Activated CD8-positive, alpha-beta memory T cell treated with anti-CD3 and anti-CD28 coated beads for 24 hours (primary cell): Measurements from ENCODE around the gene SLC9A3.

ENCODE experiments used
- DNase-seq: peaks from one replicate; pipeline ENCODE4 v3.0.0-alpha.2; 2020

Gene SLC9A3

DNA sequence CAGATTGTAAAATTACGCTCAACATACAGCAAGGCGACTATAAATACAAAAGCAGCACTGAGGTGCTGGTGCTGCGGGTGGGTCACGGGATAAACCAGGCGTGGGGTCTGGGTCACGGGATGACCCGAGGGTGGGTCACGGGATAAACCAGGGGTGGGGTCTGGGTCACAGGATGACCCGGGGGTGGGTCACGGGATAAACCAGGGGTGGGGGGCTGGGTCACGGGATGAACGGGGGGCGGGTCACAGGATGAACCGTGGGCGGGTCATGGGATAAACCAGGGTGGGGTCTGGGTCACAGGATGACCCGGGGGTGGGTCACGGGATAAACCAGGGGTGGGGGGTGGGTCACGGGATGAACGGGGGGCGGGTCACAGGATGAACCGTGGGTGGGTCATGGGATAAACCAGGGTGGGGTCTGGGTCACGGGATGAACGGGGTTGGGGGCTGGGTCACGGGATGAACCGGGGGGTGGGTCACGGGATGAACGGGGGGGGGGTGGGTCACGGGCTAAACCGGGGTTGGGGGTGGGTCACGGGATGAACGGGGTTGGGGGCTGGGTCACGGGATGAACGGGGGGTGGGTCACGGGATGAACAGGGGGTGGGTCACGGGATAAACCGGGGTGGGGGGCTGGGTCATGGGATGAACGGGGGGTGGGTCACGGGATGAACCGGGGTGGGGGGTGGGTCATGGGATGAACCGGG, 30.2 kb upstream of the SLC9A3 start:
- DNase-seq = peak; percentile 30

GRCh38 chr5:553874-554273, 29.6 kb upstream of the SLC9A3 start:
- peak; percentile 42 for DNase-seq

- DNase-seq = no peak
Observed at GRCh38 chr5:551406-551805, 27.2 kb upstream of the SLC9A3 start.

DNA sequence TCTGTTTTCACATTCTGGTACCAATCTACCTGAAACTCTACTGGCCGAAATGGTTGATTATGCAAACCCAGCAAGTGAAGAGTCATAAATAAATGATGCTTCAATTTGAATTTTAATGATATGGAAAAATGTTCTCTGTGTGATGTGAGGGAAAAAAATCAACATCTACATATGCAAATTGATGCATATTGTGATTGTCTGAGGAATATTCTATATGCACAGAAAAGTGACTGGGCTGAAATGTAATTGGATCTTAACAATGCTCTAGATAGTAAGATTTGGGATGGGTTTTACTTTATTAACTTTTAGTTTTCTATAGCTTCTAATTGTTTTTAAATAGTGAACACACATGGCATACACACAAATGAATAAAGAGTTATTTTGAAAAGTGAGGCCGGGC, 25.0 kb upstream of the SLC9A3 start:
- DNase-seq = no peak

GRCh38 chr5:548256-548655, 24.0 kb upstream of the SLC9A3 start:
- no peak for DNase-seq

DNA sequence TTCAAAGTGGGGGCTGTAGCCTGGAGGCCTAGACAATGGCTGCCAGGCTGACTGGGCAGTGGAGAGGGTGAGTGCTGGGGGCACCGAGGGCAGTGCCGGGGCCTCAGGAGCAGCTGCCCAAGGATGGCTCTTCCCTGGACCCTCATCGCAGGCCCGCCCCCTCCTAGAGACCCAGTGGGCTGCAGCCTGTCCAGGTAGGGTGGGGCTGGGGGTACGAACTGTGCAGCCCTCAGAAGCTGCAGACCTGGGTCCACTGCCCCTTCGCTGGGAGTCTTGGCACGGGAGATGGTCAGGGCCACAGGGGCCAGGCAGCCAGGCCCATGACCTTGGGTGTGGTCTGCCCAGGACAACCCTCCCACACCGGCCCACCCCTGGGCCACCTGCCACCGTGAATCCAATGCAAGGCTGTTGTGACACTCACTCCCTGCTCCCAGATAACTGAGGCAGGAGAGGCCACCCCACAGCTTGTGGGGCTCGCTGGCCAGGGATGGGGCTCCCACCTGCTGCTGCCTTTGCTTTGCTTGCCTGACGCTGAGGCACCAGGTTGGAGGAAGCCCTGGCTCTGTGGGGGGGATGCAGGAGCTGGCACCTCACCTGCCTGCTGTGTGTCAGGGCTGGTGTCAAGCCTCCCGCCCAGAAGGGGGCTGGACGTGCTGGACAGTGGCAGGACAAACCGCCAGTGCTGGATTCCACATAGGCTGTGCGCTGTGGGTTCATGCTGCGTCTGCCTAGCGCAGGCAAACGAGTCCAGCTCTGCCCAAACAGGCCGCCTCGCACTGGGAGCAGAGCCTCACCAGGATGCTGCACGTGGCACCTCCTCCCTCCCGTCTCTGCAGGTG, 23.1 kb upstream of the SLC9A3 start:
- DNase-seq = no peak

GRCh38 chr5:546376-546908, 22.2 kb upstream of the SLC9A3 start:
- DNase-seq = no peak

DNA sequence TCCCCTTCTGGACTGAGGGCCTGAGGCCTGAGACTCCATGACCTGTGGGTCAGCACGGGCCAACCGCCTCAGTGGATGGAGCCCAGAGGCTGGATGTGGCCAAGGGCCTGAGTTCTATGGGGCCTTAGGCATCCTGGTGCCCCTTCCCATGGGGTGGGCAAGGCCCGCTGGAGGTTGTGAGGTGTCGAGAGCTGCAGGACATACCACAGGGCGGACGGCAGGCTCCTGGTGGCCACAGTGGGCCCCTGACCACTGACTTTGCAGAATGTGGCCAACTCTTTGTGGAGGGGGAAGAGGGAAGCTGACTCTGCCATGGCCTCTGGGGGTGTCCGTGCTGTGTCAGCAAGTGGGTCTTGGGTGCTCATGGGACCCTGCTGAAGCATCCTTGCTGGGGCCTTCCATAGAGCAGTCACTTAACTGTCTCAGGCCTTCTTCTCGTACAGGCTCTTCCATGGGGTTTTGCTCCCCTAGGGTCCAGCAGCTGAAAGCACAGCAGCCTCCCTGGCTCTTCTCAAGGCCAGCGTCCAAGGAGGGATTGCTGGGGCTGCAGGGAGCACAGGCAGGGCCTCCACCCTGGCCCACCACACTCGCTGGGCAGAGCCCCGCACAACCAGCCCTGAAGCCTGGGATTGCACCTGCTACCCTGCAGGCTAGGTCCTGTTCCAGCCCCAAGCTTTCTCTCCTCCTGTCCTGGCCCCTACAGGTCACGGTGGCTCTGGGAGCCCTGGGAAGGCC, 21.6 kb upstream of the SLC9A3 start:
- no peak for DNase-seq

DNA sequence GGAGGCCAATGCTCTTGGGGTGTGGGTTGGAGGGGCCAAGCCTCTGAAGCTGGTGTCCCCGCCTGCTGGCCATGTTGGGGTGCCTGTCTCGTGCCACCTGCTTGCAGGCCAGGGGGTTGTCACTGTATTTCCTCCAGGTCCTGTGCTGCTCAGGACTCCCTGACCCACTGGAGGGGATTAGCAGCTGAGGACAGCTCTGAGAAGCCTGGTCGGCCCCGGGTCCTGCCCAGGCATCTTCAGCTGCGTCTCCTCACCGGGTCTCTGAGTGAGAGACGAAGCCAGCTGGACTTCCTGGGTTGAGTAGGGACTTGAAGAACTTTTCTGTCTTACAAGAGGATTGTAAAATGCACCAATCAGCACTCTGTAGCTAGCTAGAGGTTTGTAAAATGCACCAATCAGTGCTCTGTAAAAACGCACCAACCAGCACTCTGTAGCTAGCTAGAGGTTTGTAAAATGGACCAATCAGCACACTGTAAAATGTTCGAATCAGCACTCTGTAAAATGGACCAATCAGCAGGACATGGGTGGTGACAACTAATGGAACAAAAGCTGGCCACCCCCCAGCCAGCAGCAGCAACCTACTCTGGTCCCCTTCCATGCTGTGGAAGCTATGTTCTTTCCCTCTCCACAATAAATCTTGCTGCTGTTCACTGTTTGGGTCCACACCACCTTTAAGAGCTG, 20.6 kb upstream of the SLC9A3 start:
- no peak for DNase-seq

GRCh38 chr5:543755-544674, 19.8 kb upstream of the SLC9A3 start:
- peak; percentile 72 for DNase-seq

DNA sequence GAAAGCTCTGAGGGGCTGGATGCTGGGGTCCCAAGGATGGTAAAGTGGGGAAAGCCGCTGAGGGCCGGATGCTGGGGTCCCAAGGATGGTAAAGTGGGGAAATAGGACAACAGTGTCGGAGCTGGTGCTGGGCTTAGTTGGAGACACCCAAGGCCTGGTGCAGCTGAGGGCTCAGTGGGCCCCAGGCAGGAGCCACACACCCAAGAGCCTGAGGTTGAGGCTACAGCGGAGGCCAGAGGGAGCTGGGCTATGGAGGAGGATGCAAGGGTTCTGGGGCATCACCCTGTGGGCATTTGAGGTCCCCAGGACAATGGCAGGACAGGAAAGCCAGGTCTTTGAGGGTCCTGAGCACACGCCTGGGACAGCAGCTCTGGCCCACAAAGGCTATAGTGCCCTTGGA, 19.1 kb upstream of the SLC9A3 start:
- no peak for DNase-seq

DNA sequence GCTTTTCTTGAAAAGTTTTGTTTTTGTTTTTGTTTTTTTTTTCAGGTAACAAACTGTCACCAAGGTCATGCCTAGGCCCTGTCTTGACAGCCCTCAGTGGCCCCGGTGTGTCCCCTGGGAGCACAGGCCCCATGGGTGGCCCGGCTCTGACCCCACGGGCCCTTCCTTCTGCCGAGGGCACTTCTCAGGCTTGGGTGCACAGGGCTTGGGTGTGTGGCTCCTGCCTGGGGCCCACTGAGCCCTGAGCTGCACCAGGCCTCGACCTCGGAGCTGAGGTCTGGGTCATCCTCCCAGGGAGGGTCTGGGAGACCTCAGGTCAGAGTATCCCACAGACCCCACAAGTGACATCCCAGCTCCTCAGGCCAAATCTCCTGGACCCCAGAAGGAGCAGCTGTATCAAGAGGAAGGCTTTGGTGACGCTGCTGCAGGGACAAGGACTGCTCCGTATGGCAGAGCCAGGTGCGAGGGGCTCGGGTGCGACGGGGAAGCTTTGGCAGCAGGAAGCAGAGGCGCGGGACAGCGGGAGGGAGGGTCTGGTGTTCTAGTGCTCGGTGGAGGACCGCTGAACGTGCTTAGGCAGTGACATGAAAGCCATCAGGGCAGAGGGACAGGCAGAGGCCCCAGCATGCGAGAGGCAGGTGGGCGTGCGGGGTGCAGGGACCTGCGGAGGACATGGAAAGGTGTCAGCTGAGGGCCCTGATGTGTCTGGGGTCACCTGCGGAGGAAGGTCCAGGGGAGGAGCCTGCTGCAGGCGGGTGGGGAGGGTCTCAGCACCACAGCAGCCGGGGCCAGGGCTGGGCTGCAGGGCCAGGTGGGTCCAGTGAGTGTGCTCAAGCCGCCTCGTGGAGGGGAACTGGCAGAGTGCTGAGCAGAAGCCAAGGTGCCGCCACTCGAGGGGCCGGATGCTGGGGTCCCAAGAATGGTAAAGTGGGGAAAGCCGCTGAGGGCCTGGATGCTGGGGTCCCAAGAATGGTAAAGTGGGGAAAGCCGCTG, 18.4 kb upstream of the SLC9A3 start:
- no peak for DNase-seq

DNA sequence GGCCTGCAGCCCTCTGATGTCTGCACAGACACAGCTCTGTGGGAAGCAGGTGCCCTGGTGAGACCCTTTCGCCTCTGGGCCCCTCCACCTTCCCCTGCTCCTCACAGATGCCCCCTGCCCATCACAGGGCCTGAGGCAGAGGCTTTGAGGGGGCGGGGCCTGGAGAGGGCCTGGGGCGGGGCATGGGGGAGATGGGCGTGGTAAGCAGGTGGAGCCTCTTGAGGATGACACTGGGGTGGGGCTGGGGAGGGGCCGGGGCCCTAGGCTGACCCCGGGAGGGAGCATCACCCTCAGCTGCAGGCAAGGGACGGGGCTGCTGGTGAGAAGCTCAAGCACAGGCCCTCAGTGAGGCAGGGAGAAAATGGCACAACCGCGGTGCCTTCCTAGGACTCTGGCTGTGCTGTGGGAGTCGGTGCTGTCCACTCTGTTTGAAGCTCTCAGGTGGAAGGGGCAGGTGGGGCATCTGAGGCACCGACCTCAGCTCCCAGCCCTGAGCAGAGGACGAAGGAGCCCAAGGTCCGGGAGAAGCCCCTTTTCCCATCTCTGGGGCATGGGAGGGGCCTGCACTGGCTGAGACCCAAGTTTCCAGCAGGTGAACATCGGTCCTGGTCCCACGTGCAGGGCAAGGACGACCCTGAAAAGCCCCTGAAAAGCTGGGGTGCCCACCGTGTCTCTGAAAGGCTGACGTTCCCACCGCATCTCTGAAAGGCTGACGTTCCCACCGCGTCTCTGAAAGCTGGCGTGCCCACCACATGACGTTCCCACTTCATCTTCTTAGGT, 17.5 kb upstream of the SLC9A3 start:
- DNase-seq = peak; percentile 52

DNA sequence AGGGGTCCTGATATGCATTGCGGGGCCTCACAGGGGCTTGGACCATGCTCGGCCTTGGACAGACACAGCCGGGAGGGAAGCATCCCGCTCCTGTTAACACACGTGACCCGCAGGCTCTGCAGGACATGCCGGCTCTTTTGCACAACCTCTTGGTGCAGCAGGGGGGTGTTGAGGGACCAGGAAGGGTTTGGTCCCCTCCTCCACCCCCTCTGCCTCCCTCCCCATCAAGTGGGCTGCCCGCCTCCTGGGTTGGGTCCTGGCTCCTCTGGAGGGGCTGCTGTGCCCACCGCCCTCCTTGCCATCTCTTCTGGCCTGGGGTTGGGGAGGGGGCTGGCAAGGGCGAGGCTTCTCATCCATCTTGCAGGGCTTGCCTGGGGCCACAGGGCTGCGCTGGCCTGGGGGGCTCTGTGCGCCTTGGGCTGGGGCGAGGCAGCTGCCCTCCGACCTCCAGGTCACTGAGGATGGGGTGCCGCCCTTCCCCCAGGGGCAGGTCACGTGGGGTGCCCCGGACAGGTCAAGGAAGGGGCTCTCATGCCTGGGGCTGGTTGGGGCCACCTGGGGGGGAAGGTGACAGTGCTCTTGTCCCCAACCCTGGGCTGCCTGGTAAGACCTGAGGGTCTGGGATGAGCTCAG, 16.8 kb upstream of the SLC9A3 start:
- no peak for DNase-seq

DNA sequence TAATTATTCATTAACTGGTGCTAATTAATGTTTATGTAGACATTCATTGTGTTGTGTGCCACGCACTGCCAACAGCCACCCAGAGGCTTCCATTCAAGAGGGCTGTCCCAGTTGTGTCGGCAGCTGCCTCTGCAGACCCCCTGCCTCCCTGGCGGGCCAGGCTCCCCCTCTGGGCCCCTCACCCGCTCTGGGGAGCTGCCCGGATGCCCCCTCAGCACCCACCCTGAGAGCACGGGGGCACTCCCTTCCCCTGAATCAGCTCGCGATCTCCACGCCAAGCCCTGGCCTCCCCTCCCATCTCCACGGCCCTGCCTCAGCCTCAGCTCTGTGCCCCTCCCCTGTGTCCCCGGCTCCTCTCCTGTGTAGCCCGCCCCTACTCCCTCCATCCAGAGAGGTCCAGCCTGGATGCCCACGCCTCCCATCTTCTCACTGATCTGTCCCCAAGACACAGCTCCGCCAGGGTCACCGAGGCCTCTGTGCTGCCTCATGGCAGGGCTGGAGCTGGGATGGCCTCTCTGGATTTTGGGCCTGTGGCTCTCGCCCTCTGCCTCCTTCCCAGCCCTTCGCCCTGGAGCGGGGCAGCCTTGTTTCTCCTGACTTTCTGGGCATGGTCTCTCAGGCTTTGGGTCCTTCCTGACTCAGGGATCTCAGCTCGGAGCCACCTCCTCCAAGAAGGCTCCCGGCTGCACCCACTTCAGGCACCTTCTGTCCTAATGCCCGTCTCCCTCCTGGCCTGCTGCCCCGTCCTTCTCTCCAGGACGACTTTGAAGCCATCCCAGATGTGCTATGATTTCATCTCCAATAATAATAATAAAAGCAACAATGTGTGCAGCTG, 16.0 kb upstream of the SLC9A3 start:
- DNase-seq = no peak

DNA sequence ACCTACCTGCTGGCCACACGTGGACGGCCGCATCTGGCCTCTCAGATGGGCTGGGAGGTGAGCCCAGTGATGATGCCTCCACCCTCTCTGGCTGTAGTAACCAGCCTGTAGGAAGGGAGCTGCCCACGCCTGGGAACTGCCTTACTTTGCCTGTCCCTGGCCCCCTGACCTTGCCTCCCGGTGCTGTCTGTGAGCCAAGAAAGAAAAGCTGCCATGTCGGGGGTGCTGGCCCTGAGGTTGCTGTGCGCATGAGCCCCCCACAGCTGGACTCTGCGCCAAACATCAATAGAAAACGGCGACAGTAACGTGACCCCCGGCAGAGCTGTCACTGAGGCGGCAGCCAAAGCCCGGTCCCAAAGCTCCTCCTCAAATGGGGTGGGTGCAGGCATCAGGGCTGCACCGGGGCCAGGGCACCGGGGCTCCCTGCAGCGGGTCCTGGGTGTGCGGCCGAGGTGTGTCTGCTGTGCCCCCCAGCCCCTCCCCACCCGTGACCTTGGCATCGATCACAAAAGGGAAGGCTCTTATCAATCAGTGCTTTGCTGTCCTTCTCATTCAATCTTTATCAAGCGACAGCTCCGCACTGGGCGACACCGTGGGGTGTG, 15.3 kb upstream of the SLC9A3 start:
- no peak for DNase-seq

- DNase-seq = no peak
Observed at GRCh38 chr5:538801-539468, 14.7 kb upstream of the SLC9A3 start.
